ENCODE results near the gene BEGAIN.

DNA sequence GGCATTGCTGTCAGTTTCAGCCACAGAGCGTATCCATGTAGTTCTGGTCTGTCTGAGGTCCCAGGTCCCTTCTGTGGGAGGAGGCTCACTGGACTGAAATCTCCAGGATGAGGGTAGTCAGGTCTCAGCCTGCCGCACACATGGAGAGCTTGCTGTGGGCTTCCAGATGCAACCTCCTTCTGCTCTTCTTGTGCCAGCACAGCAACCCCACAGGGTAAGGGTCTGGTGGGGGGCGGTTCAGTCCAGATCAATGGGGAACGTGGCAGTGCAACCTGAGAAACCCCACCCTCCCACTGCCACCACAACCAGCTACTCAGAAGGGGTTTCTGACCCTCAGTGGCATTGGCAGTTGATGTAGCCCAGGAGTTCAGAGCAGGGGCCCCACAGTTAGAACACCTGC, 61.2 kb downstream of the BEGAIN start:
- TF ChIP-seq, protein P1, sequence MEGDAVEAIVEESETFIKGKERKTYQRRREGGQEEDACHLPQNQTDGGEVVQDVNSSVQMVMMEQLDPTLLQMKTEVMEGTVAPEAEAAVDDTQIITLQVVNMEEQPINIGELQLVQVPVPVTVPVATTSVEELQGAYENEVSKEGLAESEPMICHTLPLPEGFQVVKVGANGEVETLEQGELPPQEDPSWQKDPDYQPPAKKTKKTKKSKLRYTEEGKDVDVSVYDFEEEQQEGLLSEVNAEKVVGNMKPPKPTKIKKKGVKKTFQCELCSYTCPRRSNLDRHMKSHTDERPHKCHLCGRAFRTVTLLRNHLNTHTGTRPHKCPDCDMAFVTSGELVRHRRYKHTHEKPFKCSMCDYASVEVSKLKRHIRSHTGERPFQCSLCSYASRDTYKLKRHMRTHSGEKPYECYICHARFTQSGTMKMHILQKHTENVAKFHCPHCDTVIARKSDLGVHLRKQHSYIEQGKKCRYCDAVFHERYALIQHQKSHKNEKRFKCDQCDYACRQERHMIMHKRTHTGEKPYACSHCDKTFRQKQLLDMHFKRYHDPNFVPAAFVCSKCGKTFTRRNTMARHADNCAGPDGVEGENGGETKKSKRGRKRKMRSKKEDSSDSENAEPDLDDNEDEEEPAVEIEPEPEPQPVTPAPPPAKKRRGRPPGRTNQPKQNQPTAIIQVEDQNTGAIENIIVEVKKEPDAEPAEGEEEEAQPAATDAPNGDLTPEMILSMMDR (IDR thresholded peaks at IDR 0.05) = no peak
- TF ChIP-seq POLR2A (IDR thresholded peaks at IDR 0.05; ENCODE audit: low read depth) = no peak
- TF ChIP-seq POLR2AphosphoS5 (IDR thresholded peaks at IDR 0.05) = no peak
- no peak for TF ChIP-seq EP300 (IDR thresholded peaks at IDR 0.05)

All from esophagus muscularis mucosa (tissue), 4 donors.